Large intestine (tissue), 12 donors: ENCODE measurements around the gene COG8. TPM values are rescaled to one million over a fixed set of nuclear protein-coding genes. Genes with fewer than 3 reads are reported as not detected.

Experiments
- DNase-seq, 2 donors: peaks; one replicate each; pipeline versions ENCODE4 v3.0.0 to v3.0.0-alpha.2; 2013
- H3K27ac ChIP-seq: one replicate; pipeline ENCODE4 v1.5.1; 2013; ENCODE audit warnings: low read length
- H3K27me3 ChIP-seq: 2 replicates; pipeline ENCODE4 v1.6.1; 2013; ENCODE audit warnings: low read length; ENCODE audit not compliant: control insufficient read depth, insufficient read depth
- H3K36me3 ChIP-seq: 2 replicates; pipeline ENCODE4 v1.6.1; 2013; ENCODE audit warnings: low read length; ENCODE audit not compliant: control insufficient read depth, insufficient read depth
- H3K4me1 ChIP-seq: one replicate; pipeline ENCODE4 v1.6.1; 2013; ENCODE audit warnings: low read length; ENCODE audit not compliant: control insufficient read depth, insufficient read depth
- H3K4me3 ChIP-seq: one replicate; pipeline ENCODE4 v1.5.1; 2013; ENCODE audit warnings: low read length
- H3K9me3 ChIP-seq: one replicate; pipeline ENCODE4 v1.6.1; 2013; ENCODE audit warnings: mild to moderate bottlenecking, low read depth, low read length, moderate library complexity; ENCODE audit not compliant: control insufficient read depth
- WGBS: methylation state at CpG from one replicate; pipeline ENCODE4 v1.1.5; 2013; ENCODE audit warnings: low lambda C conversion rate; ENCODE audit not compliant: insufficient coverage; 5-methylcytosine and 5-hydroxymethylcytosine counted together
- long read RNA-seq, 11 donors: transcript quantifications; one replicate each; lab custom pipeline, GENCODE V29; 2026
- polyA plus RNA-seq: library from polyadenylated mRNA; unstranded; fragments of 120-200 nt; gene quantifications from one replicate; pipeline ENCODE4 v1.2.1, GENCODE V29; 2013

The COG8 gene
- polyA plus RNA-seq, result 29.0 TPM
- long read RNA-seq, donor 1, partial matches to known transcripts, result 38 of 51 reads
- long read RNA-seq, donor 1, other reads (novel, unspliced or antisense), result 9 of 51 reads
- long read RNA-seq, donor 2, full-length matches to known transcripts, result 10 of 24 reads
- long read RNA-seq, donor 2, partial matches to known transcripts, result 14 of 24 reads
- long read RNA-seq, donor 2, other reads (novel, unspliced or antisense), result 0 of 24 reads
- long read RNA-seq, donor 3, result 0 reads
- long read RNA-seq, donor 4, full-length matches to known transcripts, result 3 of 3 reads
- long read RNA-seq, donor 4, partial matches to known transcripts, result 0 of 3 reads
- long read RNA-seq, donor 4, other reads (novel, unspliced or antisense), result 0 of 3 reads
- long read RNA-seq, donor 5, partial matches to known transcripts, result 5 of 8 reads
- long read RNA-seq, donor 5, other reads (novel, unspliced or antisense), result 0 of 8 reads
- long read RNA-seq, donor 6, full-length matches to known transcripts, result 8 of 16 reads
- long read RNA-seq, donor 6, partial matches to known transcripts, result 8 of 16 reads
- long read RNA-seq, donor 6, other reads (novel, unspliced or antisense), result 0 of 16 reads
- long read RNA-seq, donor 7, full-length matches to known transcripts, result 2 of 7 reads
- long read RNA-seq, donor 7, partial matches to known transcripts, result 5 of 7 reads
- long read RNA-seq, donor 7, other reads (novel, unspliced or antisense), result 0 of 7 reads
- long read RNA-seq, donor 8, full-length matches to known transcripts, result 5 of 11 reads
- long read RNA-seq, donor 8, partial matches to known transcripts, result 6 of 11 reads
- long read RNA-seq, donor 8, other reads (novel, unspliced or antisense), result 0 of 11 reads
- long read RNA-seq, donor 9, full-length matches to known transcripts, result 9 of 43 reads
- long read RNA-seq, donor 9, partial matches to known transcripts, result 34 of 43 reads
- long read RNA-seq, donor 9, other reads (novel, unspliced or antisense), result 0 of 43 reads
- long read RNA-seq, donor 10, full-length matches to known transcripts, result 9 of 9 reads
- long read RNA-seq, donor 10, partial matches to known transcripts, result 0 of 9 reads
- long read RNA-seq, donor 10, other reads (novel, unspliced or antisense), result 0 of 9 reads
- long read RNA-seq, donor 11, full-length matches to known transcripts, result 5 of 11 reads
- long read RNA-seq, donor 11, partial matches to known transcripts, result 6 of 11 reads
- long read RNA-seq, donor 11, other reads (novel, unspliced or antisense), result 0 of 11 reads

GRCh38 chr16:69339289-69340094, at the start of gene COG8, which contains the start of gene NIP7:
TSS of gene COG8 (minus strand) at chr16:69339564. CDS start at chr16:69339552, 12 bp downstream.
TSS of gene NIP7 (plus strand) at chr16:69339772. CDS start at chr16:69339830, 58 bp downstream.
- Histone ChIP-seq H3K27me3 (no peaks in the 10 kb centered on the region), H3K4me3 (peak within 1 kb of the TSS; percentile 82), H3K4me1 (peaks cover 13% of the 10 kb centered on the region), H3K27ac (peak within 1 kb of the TSS; percentile 85), H3K36me3 (peaks cover 40% of the 10 kb centered on the region), H3K9me3 (no peaks in the 10 kb centered on the region)
- peak; percentile 96 to 98 for DNase-seq
- no CpG with 5 or more reads among the region's 77 CpGs for WGBS

GRCh38 chr16:69386596-69386995, 47.2 kb upstream of the COG8 start:
- peaks cover 16% of the 10 kb centered on the region for H3K36me3 ChIP-seq
- H3K27me3 ChIP-seq, result no peaks in the 10 kb centered on the region
- peaks cover 3% of the 10 kb centered on the region for H3K4me1 ChIP-seq
- no peaks in the 10 kb centered on the region for H3K9me3 ChIP-seq
- DNase-seq, result no peak
- WGBS, result 100% methylated on average over 1 of the region's 1 CpG
- no peak overlapping the region for H3K4me3 ChIP-seq
- no peak overlapping the region for H3K27ac ChIP-seq

- Histone ChIP-seq H3K9me3 (no peaks in the 10 kb centered on the region), H3K4me3 (peak overlapping the region; percentile 52), H3K27me3 (no peaks in the 10 kb centered on the region), H3K27ac (peak overlapping the region; percentile 62), H3K4me1 (peaks cover 3% of the 10 kb centered on the region), H3K36me3 (peaks cover 25% of the 10 kb centered on the region)
- no peak for DNase-seq
- WGBS, result 8% methylated on average over 2 of the region's 6 CpGs
These were observed 45.6 kb upstream of the COG8 start for GRCh38 chr16:69384974-69385373.

DNA sequence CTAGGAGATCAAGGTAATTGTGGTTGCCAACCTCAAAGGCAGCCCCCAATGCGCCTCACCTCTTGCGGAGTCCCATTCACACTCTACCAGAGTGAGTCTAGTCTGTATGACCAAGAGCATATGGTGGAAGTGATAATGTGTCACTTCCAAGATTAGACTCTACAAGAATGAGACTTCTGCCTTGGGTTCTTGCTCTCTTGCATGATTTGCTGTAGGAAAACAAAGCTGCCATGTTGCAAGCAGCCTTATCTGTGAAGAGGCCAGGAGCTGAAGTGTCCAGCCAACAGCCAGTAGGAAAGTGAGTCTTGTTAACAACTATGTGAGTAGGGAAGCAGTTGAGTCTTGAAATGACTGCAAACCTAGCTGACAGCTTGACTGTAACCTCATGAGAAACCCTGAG, 43.1 kb upstream of the COG8 start:
- H3K36me3 ChIP-seq, result peaks cover 40% of the 10 kb centered on the region
- WGBS, result no CpG with 5 or more reads among the region's 2 CpGs
- no peaks in the 10 kb centered on the region for H3K27me3 ChIP-seq
- no peaks in the 10 kb centered on the region for H3K9me3 ChIP-seq
- H3K27ac ChIP-seq, result no peak overlapping the region
- H3K4me3 ChIP-seq, result no peak overlapping the region
- no peak for DNase-seq
- H3K4me1 ChIP-seq, result peaks cover 3% of the 10 kb centered on the region

- no CpG with 5 or more reads among the region's 2 CpGs for WGBS
- no peak for DNase-seq
- Histone ChIP-seq H3K9me3 (no peaks in the 10 kb centered on the region), H3K27ac (no peak overlapping the region), H3K4me3 (no peak overlapping the region), H3K27me3 (no peaks in the 10 kb centered on the region), H3K36me3 (peaks cover 40% of the 10 kb centered on the region), H3K4me1 (peaks cover 3% of the 10 kb centered on the region)
These were observed 41.9 kb upstream of the COG8 start for GRCh38 chr16:69381231-69381630.

GRCh38 chr16:69378760-69379159, 39.4 kb upstream of the COG8 start:
- H3K4me3 ChIP-seq, result no peak overlapping the region
- no peaks in the 10 kb centered on the region for H3K27me3 ChIP-seq
- DNase-seq, result no peak
- no peak overlapping the region for H3K27ac ChIP-seq
- H3K9me3 ChIP-seq, result no peaks in the 10 kb centered on the region
- H3K36me3 ChIP-seq, result peaks cover 36% of the 10 kb centered on the region
- 80% methylated on average over 1 of the region's 1 CpG for WGBS
- peaks cover 1% of the 10 kb centered on the region for H3K4me1 ChIP-seq

DNA sequence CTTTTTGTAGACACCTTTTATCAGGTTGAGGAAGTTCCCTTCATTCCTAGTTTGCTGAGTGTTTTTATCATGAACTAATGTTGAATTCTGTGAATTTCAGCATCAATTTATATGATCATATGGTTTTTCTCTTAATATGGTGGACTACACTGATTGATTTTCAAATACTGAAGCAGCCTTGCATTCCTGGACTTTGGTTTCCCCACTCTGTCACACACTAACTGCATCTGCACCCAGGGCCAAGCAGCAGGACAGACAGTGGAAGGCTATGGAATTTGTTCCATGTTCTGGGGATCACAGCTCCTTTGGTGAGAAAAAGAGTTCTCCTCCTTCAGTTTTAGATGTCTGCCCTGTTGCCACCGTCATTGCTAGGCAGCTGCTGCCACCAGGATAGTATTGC, 38.7 kb upstream of the COG8 start:
- DNase-seq, result no peak
- WGBS, result no CpG with 5 or more reads among the region's 1 CpG
- H3K36me3 ChIP-seq, result peaks cover 36% of the 10 kb centered on the region
- no peak overlapping the region for H3K27ac ChIP-seq
- H3K4me1 ChIP-seq, result peaks cover 6% of the 10 kb centered on the region
- H3K9me3 ChIP-seq, result no peaks in the 10 kb centered on the region
- H3K27me3 ChIP-seq, result no peaks in the 10 kb centered on the region
- no peak overlapping the region for H3K4me3 ChIP-seq

DNA sequence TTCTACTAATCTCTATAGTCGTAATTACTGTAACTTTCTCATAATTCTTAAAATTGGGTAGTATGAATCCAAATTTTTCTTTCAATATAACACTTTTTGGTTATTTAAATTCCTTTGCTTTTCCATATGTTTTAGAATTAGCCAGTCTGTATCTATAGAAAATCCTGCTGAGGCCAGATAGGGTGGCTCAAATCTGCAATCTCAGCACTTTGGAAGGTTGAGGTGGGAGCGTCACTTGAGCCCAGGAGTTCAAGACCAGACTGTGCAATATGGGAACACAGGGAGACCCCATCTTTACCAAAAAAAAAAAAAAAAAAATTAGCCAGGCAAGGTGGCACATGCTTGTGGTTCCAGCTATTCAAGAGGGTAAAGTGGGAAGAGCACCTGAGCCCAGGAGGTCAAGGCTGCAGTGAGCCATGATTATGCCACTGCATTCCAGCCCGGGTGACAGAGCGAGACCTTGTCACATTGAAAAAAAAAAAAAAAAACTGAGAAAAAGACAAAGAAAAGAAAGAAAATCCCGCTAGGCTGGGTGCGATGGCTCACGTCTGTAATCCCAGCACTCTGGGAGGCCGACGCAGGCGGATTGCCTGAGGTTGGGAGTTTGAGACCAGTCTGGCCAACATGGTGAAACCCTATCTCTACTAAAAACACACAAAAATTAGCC, 37.2 kb upstream of the COG8 start:
- 100% methylated on average over 1 of the region's 10 CpGs for WGBS
- no peak overlapping the region for H3K4me3 ChIP-seq
- peaks cover 26% of the 10 kb centered on the region for H3K36me3 ChIP-seq
- no peaks in the 10 kb centered on the region for H3K27me3 ChIP-seq
- H3K27ac ChIP-seq, result no peak overlapping the region
- H3K9me3 ChIP-seq, result no peaks in the 10 kb centered on the region
- no peak for DNase-seq
- H3K4me1 ChIP-seq, result peaks cover 12% of the 10 kb centered on the region

DNA sequence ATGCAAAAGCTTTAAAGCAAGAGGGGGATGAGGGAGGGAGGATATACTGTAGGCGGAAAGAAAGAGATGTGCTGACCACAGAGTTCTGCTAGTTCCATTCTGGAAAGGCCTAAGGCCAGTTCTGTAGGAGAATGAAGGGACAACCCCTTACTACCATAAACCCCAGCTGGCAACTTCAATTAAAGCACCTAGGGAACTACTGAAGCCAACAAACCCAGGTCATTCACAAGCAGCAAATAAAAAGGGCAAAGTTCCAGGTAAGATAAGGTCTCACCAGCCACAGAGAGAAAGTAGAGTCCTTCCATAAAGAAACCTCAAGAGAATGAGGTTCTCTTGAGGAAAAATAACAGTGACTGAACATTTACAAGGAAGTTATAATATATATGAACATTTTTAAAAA, 33.7 kb upstream of the COG8 start:
- Histone ChIP-seq H3K4me1 (peaks cover 12% of the 10 kb centered on the region), H3K4me3 (no peak overlapping the region), H3K36me3 (peaks cover 33% of the 10 kb centered on the region), H3K27me3 (no peaks in the 10 kb centered on the region), H3K9me3 (no peaks in the 10 kb centered on the region), H3K27ac (no peak overlapping the region)
- no CpG with 5 or more reads among the region's 1 CpG for WGBS
- peak; percentile 84 to 92 for DNase-seq
